Cardiac ventricle fibroblast (primary cell): ENCODE results near the gene PAPOLB. TPM values are rescaled to one million over a fixed set of nuclear protein-coding genes. Genes with fewer than 3 reads are reported as not detected.

ENCODE experiments used
- total RNA-seq: library from RNA; depleted of rRNA; stranded (reverse); fragments of >200 nt; gene quantifications from 2 replicates; pipeline ENCODE4 v1.2.3, GENCODE V29; 2015

The PAPOLB gene
- total RNA-seq, result 0.24 TPM in 1 of 2 replicates, not detected in the other

DNA sequence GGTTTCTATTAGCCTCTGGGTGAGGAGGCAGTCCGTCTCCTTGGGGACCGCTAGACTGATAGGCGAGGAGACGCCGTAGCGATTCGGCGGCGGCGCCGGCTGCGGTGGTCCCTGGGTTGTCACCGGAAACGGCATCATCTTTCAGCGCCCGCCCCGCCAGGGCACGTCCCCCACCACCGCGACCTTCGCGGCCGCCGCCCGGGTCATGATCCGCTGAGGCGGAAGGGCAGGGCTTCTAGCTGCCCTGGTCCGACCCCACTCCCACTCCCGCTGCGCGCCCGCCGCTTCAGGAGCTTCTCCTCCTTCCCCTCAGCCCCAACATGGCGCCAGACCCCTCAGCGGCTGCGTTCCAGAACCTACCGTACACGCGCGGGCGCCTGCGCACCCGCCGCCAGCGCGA lies at the start of gene PAPOLB:
Gene PAPOLB, minus strand, starts transcription at position 358 of the 400 bp plus-strand sequence. Its CDS starts 220 bp downstream, at position 138.

GRCh38 chr7:4883372-4884144 lies 21.7 kb upstream of the PAPOLB start, which contains the start of gene RADIL:
RADIL (minus strand) TSS chr7:4883716; CDS start chr7:4878139, 5,577 bp downstream.

Other genes with a start within 250 kb of the PAPOLB start
- 31.3 and 33.4 TPM in 2 replicates for gene FOXK1, start 179.7 kb downstream of the PAPOLB start, total RNA-seq
- gene AP5Z1, start 86.4 kb downstream of the PAPOLB start, total RNA-seq, result 19.7 and 27.6 TPM in 2 replicates
- 0.19 and 1.3 TPM in 2 replicates for gene RADIL, start 21.7 kb upstream of the PAPOLB start, total RNA-seq
- gene MMD2, start 97.2 kb upstream of the PAPOLB start, total RNA-seq, result not detected in 2 replicates
- gene RBAK, start 183.8 kb upstream of the PAPOLB start, total RNA-seq, result 6.9 and 7.8 TPM in 2 replicates